Measurements from ENCODE around the gene ITPRID2.

Gene ITPRID2

DNA sequence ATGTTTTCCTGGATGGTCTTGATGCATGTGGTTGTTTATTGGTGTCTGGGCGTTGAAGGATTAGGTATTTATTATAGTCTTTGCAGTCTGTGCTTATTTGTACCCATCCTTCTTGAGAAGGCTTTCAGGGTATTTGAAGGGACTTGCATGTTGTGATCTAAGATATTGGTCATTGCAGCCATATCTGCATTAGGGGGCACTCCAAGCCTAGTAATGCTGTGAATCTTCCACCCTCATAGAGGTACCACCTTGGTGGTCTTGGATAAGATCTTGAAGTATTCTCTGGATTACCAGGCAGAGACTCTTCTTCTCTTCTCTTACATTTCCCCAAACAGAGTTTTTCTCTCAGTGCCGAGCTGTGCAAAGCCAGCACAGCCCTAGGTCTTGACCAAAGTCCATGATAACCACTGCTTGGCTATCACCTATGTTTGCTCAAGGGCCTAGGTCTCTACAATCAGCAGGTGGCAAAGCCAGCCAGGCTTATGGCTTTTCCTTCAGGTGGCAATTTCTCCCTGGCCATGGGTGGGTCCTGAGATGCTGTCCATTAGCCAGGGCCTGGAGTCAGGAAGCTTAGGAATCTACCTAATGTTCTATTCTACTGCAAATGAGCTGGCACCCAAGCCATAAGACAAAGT lies 78.7 kb downstream of the ITPRID2 start:
- DNase-seq: no peak

- DNase-seq: no peak
These were observed 79.5 kb downstream of the ITPRID2 start for GRCh38 chr2:181971032-181971431.

- no peak for DNase-seq
These were observed 81.1 kb downstream of the ITPRID2 start for GRCh38 chr2:181972431-181973170.

GRCh38 chr2:181973171-181973783 lies 81.7 kb downstream of the ITPRID2 start:
- no peak for DNase-seq

GRCh38 chr2:181977661-181978350 lies 86.3 kb downstream of the ITPRID2 start:
- DNase-seq: no peak

DNA sequence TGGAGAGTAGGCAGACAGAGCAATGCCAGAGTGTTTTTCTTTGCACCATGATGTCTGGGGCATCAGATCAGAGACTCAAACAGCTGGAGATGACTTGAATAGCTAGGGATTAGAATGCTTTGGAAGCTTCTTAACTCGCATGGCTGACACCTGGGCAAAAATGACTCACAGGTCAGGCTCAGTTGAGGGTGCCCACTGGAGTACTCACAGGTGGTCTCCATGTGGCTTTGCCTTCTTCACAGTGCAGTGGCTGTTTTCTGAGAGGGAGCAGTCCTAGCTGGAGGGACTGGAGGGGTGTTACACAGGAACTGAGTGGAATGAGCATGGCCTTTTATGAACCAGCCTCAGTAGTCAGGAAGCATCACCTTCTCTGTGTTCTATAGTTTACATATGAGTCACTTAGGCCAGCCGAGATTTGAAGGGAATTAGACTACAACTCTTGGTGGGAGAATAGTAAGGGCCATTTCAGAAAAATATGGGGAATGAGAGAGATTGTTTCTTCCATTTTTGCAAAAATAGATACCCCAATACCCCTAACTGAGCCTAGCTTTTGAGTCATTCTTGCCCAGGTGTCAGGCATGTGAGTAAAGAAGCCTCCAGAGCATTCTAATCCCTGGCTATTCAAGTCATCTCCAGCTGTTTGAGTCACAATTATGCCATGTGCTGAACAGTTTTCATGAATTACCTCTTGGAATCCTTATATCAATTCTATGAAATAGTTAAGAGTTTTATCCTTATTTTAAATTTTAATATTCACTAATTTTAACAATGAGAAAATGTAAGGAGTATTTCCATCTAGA lies 87.0 kb downstream of the ITPRID2 start:
- no peak for DNase-seq
